HEK293T (cell line): ENCODE results near the gene KEAP1.

Source experiments
- ARNT ChIP-seq: fragments of 450-650 bp; IDR thresholded peaks from 2 replicates; pipeline ENCODE4 v1.6.1; 2017; ENCODE audit warnings: mild to moderate bottlenecking
- BHLHE40 ChIP-seq: fragments of 450-650 bp; IDR thresholded peaks from 2 replicates; pipeline ENCODE4 v1.6.1; 2016; ENCODE audit warnings: mild to moderate bottlenecking, moderate library complexity, borderline replicate concordance
- SP1 ChIP-seq: fragments of 450-650 bp; IDR thresholded peaks from 2 replicates; pipeline ENCODE4 v1.6.1; 2017
- TF ChIP-seq, protein P1 (sequence below): fragments of 450-650 bp; IDR thresholded peaks from 2 replicates; pipeline ENCODE4 v1.6.1; 2016

- TF ChIP-seq ARNT: no peak
- no peak for TF ChIP-seq SP1
- TF ChIP-seq, protein P1, sequence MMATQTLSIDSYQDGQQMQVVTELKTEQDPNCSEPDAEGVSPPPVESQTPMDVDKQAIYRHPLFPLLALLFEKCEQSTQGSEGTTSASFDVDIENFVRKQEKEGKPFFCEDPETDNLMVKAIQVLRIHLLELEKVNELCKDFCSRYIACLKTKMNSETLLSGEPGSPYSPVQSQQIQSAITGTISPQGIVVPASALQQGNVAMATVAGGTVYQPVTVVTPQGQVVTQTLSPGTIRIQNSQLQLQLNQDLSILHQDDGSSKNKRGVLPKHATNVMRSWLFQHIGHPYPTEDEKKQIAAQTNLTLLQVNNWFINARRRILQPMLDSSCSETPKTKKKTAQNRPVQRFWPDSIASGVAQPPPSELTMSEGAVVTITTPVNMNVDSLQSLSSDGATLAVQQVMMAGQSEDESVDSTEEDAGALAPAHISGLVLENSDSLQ: no peak
- TF ChIP-seq BHLHE40: no peak
Observed at GRCh38 chr19:10549733-10550132, 46.6 kb upstream of the KEAP1 start.
